ENCODE results near the gene SLC25A21.
"Not testable (repeated sequence)": the region's sequence is repeated elsewhere in the genome, so short reads cannot be mapped to it uniquely, and the experiment has no call there.

The SLC25A21 gene

GRCh38 chr14:37185670-37186069 lies 13.3 kb upstream of the SLC25A21 start:
- DNase-seq, result no peak

GRCh38 chr14:37184520-37184919 lies 12.1 kb upstream of the SLC25A21 start:
- not testable (repeated sequence) for DNase-seq

DNA sequence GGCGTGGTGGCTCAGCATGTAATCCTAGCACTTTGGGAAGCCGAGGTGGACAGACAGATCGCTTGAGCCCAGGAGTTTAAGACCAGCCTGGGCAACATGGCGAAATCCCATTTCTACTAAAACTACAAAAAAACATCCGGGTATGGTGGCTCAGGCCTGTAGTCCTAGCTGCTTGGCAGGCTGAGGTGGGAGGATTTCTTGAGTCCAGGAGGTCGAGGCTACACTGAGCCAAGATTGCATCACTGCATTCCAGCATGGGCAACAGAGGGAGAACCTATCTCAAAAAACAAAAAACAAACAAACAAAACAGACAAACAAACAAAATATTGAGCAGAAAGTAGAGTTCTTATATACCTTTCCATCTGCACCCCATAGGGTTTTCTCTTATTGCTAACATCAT lies 9.0 kb upstream of the SLC25A21 start:
- no peak for DNase-seq

DNA sequence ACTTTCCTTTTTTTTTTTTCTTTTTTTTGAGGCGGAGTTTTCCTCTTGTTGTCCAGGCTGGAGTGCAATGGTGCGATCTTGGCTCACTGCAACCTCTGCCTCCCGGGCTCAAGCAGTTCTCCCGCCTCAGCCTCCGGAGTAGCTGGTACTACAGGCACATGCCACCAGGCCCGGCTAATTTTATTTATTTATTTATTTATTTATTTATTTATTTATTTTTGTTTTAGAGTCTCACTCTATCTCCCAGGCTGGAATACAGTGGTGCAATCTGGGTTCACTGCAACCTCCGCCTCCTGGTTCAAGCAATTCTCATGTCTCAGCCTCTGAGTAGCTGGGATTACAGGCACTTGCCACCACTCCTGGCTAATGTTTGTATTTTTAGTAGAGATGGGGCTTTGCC lies 8.5 kb upstream of the SLC25A21 start:
- DNase-seq, result not testable (repeated sequence)

GRCh38 chr14:37179896-37180502 lies 7.6 kb upstream of the SLC25A21 start:
- DNase-seq, result no peak

- DNase-seq, result no peak
These were observed 669 bp upstream of the SLC25A21 start for GRCh38 chr14:37172936-37173614.

GRCh38 chr14:37171678-37172023 lies 755 bp downstream of the SLC25A21 start:
- DNase-seq, result no peak

DNA sequence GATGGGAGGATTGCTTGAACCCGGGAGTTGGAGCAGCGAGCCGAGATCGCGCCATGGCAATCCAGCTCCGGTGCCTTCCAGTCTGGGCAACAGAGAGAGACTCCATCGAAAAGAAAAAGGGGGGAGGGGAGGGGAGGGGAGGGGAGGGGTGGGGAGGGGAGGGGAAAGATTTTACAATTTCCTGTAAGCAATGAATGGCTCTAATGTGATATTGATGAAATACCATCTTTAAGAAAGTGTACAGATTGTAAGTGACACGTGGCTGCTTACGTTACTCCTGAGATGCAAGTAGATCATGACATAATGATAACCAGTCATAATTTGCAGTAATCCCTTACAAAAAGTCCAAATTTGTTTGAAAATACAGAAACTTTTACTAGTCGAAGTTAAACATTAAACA lies 1.4 kb downstream of the SLC25A21 start:
- DNase-seq, result no peak

DNA sequence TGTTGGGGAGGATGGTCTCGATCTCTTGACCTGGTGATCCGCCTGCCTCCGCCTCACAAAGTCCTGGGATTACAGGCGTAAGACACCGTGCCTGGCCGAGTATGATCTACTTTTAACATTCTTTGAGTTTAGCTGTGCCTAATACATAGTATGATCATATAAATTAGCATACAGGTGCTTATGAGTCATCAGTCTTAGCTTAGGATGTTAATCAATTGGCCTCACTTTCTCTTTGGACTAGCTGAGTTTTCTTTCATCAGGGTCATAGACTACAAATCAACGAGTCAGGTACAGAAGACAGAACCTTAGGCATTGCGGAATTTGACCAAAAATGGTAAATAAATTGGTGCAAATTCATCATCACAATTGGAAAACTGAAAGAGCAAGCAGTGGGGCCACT lies 2.2 kb downstream of the SLC25A21 start:
- no peak for DNase-seq

DNA sequence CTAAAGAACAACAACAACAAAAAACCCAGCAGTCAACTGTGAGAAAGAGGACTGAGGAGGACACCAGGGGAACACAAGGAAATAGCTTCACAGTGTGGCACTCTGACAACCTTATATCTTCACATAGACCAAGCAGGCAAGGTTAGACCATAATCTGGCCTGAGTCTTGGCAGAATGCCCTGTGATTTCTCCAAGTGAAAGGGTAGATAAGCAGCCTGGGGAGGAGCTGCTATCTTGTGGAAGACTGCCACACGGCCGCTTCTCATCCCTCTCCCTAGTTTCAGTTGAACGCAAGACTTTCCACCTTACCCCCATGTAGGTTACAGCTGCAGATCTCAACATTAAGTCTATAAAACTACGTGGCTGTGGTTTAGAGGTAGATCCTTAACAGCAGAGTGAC lies 3.7 kb downstream of the SLC25A21 start:
- no peak for DNase-seq

DNA sequence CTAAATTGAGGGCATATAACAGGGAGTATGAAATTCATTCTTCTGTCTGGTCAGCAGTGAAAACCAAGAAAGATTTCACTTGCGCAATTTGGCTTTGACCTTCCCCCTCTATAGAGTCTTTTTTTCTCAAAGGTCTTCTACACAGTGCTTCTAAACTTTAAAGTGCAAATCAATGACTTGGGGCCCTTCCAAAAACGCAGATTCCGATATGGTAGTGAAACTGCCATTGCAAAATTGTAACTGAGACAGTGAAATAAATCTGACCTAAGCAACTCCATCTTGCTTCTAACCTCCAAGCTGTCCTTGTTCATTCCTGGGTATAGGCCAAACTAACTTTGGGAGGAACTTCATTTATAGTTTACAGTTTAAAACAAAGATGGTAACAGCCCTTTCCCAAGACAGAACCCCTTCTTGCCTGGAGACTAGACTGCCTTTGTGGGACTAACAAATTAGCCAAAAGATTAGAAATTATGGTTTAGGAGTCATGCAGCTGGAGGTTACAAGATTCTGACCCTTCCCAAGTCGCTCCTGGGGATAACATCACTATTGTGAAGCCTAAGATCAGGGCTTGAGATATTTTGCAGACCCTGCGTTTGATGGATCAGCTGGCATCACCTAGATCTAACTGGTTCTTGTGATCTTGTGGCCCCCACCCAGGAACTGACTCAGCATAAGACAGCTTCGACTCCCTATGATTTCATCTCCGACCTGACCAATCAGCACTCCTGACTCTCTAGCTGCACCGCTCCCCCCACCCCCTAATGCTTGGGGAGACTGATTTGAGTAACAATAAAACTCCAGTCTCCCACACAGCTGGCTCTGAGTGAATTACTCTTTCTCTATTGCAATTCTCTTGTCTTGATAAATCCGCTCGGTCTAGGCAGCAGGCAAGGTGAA lies 5.0 kb downstream of the SLC25A21 start:
- no peak for DNase-seq

DNA sequence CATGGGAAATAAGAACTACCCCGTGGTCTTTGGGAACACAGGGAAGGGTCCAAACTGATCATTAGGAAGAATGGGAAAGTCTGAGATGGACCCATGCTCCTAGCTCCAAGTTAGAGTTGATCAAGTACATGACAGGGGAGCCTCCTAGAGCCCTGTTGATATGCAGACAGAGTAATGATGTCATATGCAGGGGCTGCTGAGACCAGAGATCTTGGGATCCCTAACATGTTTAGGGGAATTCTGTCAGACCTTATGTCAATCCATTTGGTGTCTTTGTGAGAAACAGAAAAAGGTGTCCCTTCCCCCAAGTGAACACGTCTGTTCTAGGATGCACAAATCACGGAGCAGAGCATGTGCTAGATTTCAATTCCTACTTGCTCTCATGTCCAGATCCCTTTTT lies 6.6 kb downstream of the SLC25A21 start:
- no peak for DNase-seq

DNA sequence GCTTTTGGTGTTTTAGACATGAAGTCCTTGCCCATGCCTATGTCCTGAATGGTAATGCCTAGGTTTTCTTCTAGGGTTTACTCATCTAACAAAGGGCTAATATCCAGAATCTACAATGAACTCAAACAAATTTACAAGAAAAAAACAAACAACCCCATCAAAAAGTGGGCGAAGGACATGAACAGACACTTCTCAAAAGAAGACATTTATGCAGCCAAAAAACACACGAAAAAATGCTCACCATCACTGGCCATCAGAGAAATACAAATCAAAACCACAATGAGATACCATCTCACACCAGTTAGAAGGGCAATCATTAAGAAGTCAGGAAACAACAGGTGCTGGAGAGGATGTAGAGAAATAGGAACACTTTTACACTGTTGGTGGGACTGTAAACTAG lies 10.1 kb downstream of the SLC25A21 start:
- DNase-seq, result not testable (repeated sequence)

DNA sequence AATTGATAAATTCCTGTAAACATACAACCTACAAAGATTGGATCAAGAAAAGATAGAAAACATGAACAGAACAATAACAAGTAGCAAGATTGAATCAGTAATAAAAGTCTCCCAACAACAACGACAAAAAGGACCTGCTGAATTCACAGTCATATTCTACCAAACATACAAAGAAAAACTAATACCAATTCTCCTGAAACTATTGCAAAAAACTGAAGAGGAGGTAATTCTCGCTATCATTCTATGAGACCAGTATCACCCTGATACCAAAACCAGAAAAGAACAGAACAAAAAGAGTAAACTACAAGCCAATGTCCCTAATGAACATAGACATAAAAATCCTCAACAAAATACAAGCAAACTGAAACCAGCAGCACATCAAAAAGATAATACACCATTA lies 14.4 kb downstream of the SLC25A21 start:
- no peak for DNase-seq

DNA sequence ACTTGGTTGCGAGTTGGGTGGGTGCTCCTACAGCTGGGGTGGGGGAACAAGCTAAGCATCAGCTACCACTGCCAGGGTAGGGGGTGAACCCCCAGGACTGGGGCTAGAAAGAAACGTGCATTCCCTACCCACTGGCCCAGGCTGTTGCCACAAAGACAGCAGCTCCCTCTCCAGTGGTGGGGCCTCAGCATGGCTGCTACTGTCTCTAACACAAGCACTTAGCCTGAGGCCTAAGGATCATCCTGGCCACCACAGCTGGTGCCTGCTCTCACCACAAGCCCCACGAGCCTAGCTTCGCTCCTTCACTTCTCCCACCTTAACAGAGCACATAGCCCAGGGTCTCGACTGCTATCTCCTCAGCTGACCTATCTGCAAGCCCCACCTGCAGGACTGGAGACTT lies 18.9 kb downstream of the SLC25A21 start:
- no peak for DNase-seq

- DNase-seq, result no peak
These were observed 19.4 kb downstream of the SLC25A21 start for GRCh38 chr14:37153005-37153404.

DNA sequence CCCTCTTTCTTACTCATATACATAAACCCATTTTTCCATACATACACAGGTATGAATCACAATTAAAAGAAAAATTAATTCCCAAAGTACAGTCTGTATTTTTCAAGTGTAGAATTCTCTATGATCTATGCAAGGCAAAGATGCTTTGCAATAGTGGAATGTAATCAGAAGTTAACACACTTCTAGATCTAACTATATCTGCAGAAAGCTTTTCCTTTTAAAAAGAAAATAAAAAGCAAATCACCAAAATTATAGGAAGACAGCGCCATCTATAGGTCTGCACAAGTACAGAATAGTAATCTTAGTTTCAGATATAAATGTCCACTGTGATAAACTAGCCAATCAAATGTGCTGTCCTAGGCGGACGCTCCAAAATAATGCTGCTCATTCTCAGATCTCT lies 22.0 kb downstream of the SLC25A21 start:
- DNase-seq, result peak; percentile 31

- DNase-seq, result no peak
These were observed 25.0 kb downstream of the SLC25A21 start for GRCh38 chr14:37147310-37147880.

GRCh38 chr14:37146438-37146837 lies 26.0 kb downstream of the SLC25A21 start:
- DNase-seq, result not testable (repeated sequence)

DNA sequence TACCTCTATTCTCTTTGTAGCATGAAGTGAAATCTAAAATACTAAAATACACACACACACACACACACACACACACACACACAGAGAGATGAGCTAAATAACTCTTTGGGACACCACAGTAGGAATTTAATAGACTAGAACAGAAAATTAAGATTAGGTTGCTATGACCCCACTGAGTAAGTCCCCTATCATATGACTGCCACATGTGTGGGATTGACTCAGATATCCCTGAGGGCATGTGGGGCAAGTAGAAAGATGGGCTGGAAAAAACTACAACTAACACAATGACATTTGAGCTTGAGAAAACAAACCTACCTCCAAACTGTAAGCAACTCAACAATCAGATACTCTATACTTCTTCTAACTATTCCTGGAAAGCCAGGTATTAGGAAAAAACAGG lies 27.0 kb downstream of the SLC25A21 start:
- no peak for DNase-seq

DNA sequence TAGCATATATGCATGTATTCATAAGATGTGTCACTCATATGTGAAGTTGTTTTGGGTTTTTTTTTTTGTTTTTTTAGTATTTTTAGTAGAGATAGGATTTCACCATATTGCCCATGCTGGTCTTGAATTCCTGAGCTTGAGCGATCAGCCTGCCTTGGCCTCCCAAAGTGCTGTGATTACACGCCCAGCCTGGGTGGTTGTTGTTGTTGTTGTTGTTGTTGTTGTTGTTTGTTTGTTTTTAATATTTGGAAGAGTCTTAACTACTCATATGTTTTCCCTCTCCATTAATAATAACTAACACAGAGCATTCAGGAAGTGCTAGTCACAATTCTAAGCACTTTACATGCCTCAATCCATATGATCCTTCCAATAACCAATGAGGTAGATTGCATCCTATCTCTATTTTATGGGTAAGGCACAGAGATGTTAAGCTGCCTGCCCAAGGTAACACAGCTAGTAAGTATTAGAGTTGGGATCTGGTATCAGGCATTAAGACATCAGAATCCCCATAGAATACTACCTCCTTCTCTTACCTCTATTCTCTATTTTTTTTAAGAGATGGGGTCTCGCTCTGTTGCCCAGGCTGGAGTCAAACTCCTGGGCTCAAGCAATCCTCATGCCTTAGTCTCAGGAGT lies 27.6 kb downstream of the SLC25A21 start:
- DNase-seq, result no peak

- no peak for DNase-seq
These were observed 28.9 kb downstream of the SLC25A21 start for GRCh38 chr14:37143475-37143874.

- no peak for DNase-seq
These were observed 29.5 kb downstream of the SLC25A21 start for GRCh38 chr14:37142835-37143401.
